Calu3 (cell line): ENCODE data around the gene TAL1. TPM values are rescaled to one million over a fixed set of nuclear protein-coding genes. Genes with fewer than 3 reads are reported as not detected.

Experiments used
- BruUV-seq: library from RNA; stranded (reverse); fragments of 400-500 nt; replicated peaks from 2 replicates; lab custom pipeline; 2021; lab: Mats Ljungman, UMichigan
- CTCF ChIA-PET: fragments of 300-600 bp; sonication (Branson Sonifier 250); formaldehyde crosslinking; loops from one replicate; lab custom pipeline; 2022; ENCODE audit warnings: antibody characterized with exemption; lab: Charles Lee
- DNase-seq: peaks from one replicate; pipeline ENCODE4 v3.0.0; 2022
- H3K27ac Mint-ChIP-seq: one replicate; pipeline ENCODE4 v1.8.0; 2022; ENCODE audit warnings: mixed read lengths; ENCODE audit not compliant: unreplicated experiment
- H3K27me3 Mint-ChIP-seq: one replicate; pipeline ENCODE4 v1.8.0; 2022; ENCODE audit warnings: mixed read lengths; ENCODE audit not compliant: unreplicated experiment
- H3K36me3 Mint-ChIP-seq: one replicate; pipeline ENCODE4 v1.8.0; 2022; ENCODE audit warnings: mild to moderate bottlenecking, moderate library complexity, mixed read lengths; ENCODE audit not compliant: insufficient read depth, unreplicated experiment
- H3K4me1 Mint-ChIP-seq: one replicate; pipeline ENCODE4 v1.8.0; 2022; ENCODE audit warnings: mild to moderate bottlenecking, low read depth, mixed read lengths; ENCODE audit not compliant: unreplicated experiment
- H3K4me3 Mint-ChIP-seq: one replicate; pipeline ENCODE4 v1.8.0; 2022; ENCODE audit warnings: mild to moderate bottlenecking, low read depth, moderate library complexity, mixed read lengths; ENCODE audit not compliant: unreplicated experiment
- H3K9me3 Mint-ChIP-seq: one replicate; pipeline ENCODE4 v1.8.0; 2022; ENCODE audit warnings: low read depth, mixed read lengths; ENCODE audit not compliant: unreplicated experiment
- intact Hi-C: fragments of 100-400 bp; cut with micrococcal nuclease; formaldehyde crosslinking; loops from one replicate; pipeline ENCODE4 v1.10.0; 2022; ENCODE audit not compliant: unreplicated experiment
- total RNA-seq: library from RNA; stranded (reverse); gene quantifications from 2 replicates; pipeline ENCODE4 v1.2.3, GENCODE V29; 2022
- TF ChIP-seq, protein P1 (sequence below): fragments of 200-600 bp; IDR thresholded peaks from one replicate; pipeline ENCODE4 v1.8.0; 2022; ENCODE audit warnings: antibody characterized with exemption; ENCODE audit not compliant: unreplicated experiment

Gene TAL1
- total RNA-seq, 1 experiment from 2014 or later: not detected

DNA sequence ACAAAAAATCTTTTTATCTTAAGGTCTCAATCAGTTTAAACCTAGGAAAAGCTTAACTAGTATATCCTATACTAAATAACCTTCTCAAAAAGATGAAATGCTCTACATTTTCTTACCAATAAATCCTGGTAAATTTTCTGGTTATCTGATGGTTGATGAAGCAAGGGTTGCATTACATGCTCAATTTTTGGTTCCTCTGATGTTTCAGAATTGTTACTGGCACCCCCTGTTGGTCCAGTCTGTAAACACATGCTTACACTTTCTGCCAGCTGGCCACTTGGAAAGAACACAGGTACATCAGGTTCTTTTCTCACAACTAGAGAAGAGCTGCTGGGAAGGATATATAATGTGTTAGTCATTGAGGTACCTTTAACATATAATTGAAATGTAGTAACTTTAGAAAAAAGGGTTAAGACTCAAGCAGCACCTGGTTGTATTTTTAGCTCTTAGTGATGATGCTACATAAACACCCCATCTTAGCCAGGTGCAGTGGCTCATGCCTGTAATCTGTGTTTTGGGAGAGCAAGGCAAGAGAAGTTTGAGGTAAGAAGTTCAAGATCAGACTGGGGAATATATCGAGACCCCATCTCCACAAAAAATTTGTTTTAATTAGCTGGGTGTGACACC lies 30.9 kb upstream of the TAL1 start:
- peaks cover 53% of the 10 kb centered on the region for H3K36me3 Mint-ChIP-seq
- intact Hi-C loops: loop anchor here (1.0 kb wide), 2 partner anchors 69 to 84 kb away; no protein-coding TSS in a partner anchor
- H3K27ac Mint-ChIP-seq: no peak overlapping the region
- BruUV-seq: no TSS peak
- TF ChIP-seq, protein P1, sequence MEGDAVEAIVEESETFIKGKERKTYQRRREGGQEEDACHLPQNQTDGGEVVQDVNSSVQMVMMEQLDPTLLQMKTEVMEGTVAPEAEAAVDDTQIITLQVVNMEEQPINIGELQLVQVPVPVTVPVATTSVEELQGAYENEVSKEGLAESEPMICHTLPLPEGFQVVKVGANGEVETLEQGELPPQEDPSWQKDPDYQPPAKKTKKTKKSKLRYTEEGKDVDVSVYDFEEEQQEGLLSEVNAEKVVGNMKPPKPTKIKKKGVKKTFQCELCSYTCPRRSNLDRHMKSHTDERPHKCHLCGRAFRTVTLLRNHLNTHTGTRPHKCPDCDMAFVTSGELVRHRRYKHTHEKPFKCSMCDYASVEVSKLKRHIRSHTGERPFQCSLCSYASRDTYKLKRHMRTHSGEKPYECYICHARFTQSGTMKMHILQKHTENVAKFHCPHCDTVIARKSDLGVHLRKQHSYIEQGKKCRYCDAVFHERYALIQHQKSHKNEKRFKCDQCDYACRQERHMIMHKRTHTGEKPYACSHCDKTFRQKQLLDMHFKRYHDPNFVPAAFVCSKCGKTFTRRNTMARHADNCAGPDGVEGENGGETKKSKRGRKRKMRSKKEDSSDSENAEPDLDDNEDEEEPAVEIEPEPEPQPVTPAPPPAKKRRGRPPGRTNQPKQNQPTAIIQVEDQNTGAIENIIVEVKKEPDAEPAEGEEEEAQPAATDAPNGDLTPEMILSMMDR: peak; percentile 63
- H3K9me3 Mint-ChIP-seq: no peaks in the 10 kb centered on the region
- no peak overlapping the region for H3K4me3 Mint-ChIP-seq
- peak; percentile 64 for DNase-seq
- CTCF ChIA-PET: interaction anchor here (0.6 to 2.3 kb wide), 11 partner anchors 9 to 1861 kb away, joined by 3 to 52 read pairs (median 4); partner anchors contain the start of gene PDZK1IP1
- no peaks in the 10 kb centered on the region for H3K27me3 Mint-ChIP-seq
- no peaks in the 10 kb centered on the region for H3K4me1 Mint-ChIP-seq

DNA sequence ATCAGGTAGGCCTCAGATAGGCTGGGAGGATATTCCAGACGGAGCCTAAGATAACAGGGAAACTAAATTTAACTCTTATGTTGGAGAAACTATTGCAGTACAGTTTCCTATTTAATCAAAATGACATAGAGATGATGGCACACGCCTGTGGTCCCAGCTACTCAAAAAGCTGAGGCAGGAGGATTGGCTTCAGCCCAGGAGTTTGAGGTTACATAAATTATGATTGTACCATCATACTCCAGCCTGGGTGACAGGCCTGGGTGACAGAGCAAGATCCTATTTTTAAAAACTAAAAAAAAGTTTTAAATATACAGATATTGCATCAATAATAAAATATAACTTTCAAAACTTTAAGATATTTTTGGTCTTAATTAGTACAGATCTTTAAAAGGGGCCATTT lies 25.2 kb upstream of the TAL1 start:
- H3K27ac Mint-ChIP-seq: no peak overlapping the region
- no peaks in the 10 kb centered on the region for H3K9me3 Mint-ChIP-seq
- no peak for DNase-seq
- BruUV-seq: no TSS peak
- H3K27me3 Mint-ChIP-seq: no peaks in the 10 kb centered on the region
- intact Hi-C loops: no loop called here
- peaks cover 51% of the 10 kb centered on the region for H3K36me3 Mint-ChIP-seq
- TF ChIP-seq, protein P1: no peak
- no peak overlapping the region for H3K4me3 Mint-ChIP-seq
- peaks cover 15% of the 10 kb centered on the region for H3K4me1 Mint-ChIP-seq
- CTCF ChIA-PET: no interaction called here

DNA sequence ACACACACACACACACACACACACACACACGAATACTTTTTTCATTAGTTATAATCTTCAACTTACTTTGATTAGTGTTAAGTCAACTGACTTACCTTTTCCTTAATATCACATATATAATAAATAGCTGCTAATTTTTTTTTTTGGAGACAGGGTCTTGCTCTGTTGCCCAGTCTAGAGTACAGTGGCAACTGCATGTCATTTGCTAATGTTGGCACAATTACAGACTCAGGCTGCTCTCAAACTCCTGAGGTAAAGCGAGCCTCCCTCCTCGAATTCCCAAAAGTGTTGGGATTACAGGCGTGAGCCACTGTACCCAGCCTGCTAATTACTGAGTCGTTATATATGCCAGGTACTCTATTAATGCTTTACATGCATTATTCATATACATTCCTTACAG lies 20.8 kb upstream of the TAL1 start:
- no peak for DNase-seq
- Mint-ChIP-seq H3K9me3 (no peaks in the 10 kb centered on the region), H3K4me3 (no peak overlapping the region), H3K27ac (peak overlapping the region; percentile 42), H3K36me3 (peaks cover 41% of the 10 kb centered on the region), H3K4me1 (peaks cover 15% of the 10 kb centered on the region), H3K27me3 (no peaks in the 10 kb centered on the region)
- intact Hi-C loops: no loop called here
- CTCF ChIA-PET: interaction anchor here (0.7 to 2.4 kb wide), 2 partner anchors 74 to 298 kb away, joined by 6 to 31 read pairs; no protein-coding TSS in a partner anchor
- BruUV-seq: no TSS peak
- TF ChIP-seq, protein P1: no peak

DNA sequence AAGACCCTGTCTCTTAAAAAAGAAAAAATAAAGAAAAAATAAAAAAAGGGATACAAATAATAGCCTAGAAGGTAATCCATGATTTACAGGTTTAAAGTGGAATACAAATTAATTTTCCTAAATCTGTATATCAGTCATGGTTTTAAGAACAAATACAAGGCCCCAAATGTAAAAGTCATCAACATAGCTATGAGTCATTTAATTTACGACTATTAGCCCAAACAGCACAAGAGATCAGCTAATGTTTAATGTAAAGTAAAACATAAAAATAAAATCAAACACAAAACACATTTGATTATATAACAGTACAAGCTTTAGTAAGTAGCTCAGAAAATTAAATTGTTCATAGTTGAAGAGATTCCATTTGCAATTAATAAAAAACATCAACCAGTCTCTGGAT lies 20.3 kb upstream of the TAL1 start:
- Mint-ChIP-seq H3K9me3 (no peaks in the 10 kb centered on the region), H3K27me3 (no peaks in the 10 kb centered on the region), H3K36me3 (peaks cover 39% of the 10 kb centered on the region), H3K4me1 (peaks cover 15% of the 10 kb centered on the region), H3K27ac (peak overlapping the region; percentile 42), H3K4me3 (no peak overlapping the region)
- DNase-seq: no peak
- CTCF ChIA-PET: interaction anchor here (0.7 kb wide), 1 partner anchor 297 kb away, joined by 6 read pairs; no protein-coding TSS in a partner anchor
- intact Hi-C loops: no loop called here
- TF ChIP-seq, protein P1: no peak
- no TSS peak for BruUV-seq
